ENCODE results near the gene IREB2.
"Not testable (repeated sequence)": the region's sequence is repeated elsewhere in the genome, so short reads cannot be mapped to it uniquely, and the experiment has no call there.

GRCh38 chr15:78539464-78540140 lies 101.6 kb downstream of the IREB2 start:
- TF ChIP-seq CTCF (conservative IDR thresholded peaks at IDR 0.05); ZFX (IDR thresholded peaks at IDR 0.05): not testable (repeated sequence)

Measured in C4-2B (cell line).